HG03432 (cell line): ENCODE data around the gene SHC2.
"Not testable (repeated sequence)": the region's sequence is repeated elsewhere in the genome, so short reads cannot be mapped to it uniquely, and the experiment has no call there.

Source experiments
- ATAC-seq: cut with Tn5 transposase; IDR thresholded peaks from one replicate; pipeline ENCODE4 v1.9.1; 2021; ENCODE audit warnings: mild to moderate bottlenecking, moderate library complexity; ENCODE audit not compliant: unreplicated experiment

The SHC2 gene

DNA sequence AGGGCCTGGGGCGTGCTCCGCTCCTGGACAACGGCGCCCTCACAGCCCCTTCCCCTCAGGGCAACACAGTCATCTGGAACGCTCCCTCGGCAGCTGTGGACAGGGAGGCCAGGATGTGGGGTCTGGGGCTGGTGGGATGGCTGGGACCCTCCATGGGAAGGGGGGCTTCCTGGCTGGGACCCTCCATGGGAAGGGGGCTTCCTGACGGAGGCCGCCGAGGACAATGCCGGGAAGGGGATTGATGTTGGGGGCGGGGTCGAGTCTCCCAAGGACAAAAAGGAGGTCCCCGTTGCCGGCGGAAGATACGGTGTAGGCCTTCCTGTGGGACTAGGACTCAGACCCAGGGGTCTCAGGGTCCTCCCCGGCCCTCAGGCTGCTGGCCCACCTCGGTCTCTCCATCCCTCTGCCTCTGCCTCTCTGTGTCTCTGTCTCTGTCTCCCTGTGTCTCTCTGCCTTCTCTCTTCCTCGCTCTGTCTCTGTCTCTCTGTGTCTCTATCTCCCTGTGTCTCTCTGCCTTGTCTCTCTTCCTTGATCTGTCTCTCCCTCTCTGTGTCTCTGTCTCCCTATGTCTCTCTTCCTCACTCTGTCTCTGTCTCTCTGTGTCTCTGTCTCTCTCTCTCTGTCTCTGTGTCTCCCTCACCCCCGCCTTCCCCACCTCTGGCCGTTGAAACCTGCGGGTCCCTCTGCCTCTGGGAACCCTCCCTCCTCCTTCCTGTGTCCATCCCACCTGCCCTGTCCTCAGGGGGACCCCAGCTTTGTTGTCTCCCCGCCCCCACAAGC lies 32.7 kb upstream of the SHC2 start:
- ATAC-seq = no peak

DNA sequence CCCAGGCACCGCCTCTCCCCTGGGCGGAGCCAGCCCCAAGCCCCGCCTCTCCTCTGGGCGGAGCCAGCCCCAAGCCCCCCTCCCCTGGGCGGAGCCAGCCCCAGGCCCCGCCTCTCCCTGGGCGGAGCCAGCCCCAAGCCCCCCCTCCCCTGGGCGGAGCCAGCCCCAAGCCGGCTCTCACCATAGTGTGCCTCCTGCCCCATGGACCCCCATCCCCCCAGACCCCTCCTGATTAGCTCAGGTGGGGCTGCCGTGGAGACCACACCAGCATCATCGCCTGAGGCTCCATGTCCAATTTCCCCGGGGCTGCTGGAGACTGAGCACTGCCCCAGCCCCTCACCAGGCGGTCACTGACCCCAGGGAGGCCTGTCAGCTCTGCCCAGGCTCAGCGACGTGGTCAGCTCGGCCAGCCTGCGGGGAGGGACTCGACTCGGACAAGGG lies 31.3 kb upstream of the SHC2 start:
- no peak for ATAC-seq

DNA sequence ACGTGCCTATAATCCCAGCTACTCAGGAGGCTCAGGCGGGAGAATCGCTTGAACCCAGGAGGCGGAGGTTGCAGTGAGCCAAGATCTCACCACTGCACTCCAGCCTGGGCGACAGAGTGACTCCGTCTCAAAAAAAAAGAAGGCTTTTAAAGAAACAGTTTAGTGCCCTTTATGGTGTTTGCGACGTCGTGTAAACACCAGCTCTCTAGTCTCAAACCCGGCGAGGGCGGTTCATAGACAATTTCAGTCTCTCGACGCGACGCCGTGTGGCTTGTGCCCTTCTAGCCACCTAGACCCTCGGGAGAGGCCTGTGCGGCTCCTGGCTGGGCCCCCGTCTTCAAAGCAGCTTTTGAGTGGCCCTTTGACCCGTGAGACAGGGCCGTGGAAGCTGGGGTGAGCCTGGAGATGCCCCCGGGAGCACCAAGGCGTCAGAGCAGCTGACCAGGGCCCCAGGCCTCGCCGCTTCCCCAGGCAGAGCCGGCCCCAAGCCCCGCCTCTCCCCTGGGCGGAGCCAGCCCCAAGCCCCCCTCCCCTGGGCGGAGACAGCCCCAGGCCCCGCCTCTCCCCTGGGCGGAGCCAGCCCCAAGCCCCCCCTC lies 30.4 kb upstream of the SHC2 start:
- no peak for ATAC-seq

DNA sequence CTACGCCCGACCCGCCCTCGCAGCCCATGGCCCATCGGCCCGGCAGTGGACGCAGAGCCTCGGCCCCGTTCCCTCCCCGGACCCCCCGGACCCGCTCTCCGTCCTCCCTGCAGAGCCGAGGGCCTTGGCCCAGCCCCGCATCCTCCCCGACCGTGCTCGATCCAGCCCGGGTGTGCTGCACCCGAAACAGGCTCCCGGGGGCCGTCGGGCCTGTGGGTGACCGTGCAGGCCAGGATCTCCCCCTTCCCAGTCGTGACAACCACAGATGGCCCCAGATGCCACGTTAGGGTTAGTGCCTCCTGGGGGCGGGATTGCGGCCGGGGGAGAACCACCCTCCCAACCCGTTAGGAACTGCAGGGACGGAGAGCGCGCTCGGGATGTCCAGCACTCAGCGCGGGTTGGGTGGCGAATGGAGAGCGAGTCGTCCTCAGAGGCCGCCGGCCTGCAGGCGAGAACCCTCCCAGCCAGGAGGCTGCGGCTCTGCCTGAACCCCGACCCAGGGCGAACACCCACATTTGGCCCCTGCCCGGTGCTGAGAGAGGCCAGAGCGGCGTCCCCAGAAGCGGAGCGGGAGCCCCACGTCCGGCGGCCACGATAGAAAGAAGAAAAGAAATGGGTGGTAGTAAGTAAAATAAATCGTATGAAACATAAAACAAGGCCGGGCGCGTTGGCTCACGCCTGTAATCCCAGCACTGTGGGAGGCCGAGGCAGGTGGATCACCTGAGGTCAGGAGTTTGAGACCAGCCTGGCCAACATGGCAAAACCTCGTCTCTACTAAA lies 28.8 kb upstream of the SHC2 start:
- ATAC-seq = no peak

DNA sequence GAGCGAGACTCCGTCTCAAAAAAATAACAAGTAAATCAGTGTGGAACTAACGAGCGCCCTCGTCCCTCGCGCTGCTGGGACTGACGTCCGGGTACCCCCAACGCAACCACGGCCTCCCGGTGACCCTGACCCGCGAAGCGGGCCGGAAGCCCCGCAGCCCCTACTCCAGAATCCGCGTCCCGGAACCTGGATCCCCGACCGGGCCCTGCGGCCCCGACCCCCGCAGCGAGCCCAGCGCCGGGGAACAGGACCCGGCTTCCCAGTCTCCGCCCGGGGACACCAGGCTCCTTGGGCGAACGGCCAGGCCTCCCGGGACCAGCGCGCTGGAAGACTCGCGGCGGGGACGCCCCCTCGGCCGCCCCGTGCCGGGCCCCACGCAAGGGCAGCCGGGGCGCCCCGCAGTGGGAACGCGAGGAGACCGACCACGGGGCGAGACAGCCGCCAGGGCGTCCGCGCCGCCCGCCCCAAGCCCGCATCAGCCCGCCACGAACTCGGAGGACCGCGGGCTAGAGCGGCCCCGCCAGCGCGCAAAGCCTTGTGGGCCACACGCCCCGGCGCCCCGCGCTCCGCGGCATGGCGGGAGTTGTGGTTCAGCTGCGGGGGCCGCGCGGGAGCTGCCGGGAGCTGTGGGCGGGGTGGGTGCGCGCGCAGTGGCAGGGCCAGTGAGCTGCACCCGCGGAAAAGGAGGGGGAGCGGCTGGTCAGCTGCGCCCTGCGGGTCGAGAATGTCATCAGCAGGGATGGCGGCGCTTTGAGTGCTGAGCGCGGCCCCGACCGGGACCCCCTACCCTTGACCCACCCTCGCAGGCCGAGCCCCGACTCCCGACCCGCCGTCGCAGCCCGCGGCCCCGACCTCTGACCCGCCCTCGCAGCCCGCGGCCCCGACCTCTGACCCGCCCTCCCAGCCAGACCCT lies 27.9 kb upstream of the SHC2 start:
- ATAC-seq = peak; percentile 85

DNA sequence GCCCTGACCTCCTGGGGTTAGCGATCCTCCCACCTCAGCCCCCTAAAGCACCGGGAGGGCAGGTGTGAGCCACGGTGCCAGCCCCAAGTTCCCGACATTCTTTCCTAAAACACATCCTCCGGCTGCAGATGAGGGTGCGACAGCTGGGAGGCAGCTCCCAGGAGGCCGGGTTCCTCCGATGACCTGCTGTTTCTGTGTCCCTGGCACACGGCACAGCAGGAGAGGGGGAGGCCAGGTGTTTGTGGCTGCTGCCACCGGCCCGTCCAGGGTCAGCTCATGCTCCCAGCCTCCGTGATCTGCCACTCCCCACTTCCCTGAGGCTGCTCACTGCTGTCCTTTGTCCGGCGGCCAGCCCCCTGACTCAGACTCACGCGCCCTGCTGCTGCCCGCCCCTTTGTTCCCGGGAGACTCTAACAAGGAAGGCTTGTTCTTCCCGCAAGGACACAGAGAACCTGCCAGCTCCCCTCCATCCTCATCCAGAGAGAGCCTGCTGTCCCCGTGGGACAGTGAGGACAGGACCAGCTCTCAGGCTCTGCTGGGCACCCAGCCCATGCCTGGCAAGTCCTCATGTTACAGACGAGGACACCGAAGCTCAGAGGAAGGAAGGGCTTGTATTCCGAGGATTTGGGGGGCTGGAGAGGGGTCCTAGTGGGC lies 24.9 kb upstream of the SHC2 start:
- no peak for ATAC-seq

DNA sequence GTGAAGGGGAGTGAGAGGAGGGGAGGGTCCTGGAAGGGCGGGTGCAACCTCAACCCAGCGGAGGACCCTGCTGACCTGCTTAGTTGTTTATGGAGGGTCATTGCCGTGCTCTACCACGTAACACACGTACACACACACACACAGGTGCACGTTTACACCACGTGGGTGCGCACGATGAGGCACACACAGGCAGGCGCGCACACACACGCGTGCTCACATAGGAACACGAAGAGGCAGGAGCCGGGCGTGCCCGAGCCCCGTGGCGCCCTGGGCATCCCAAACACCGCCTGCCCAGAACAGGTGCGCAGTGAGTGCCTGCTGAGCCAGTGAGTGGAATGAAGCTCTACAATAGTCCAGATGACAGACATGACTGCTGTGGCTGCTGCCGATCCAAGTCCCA lies 24.2 kb upstream of the SHC2 start:
- no peak for ATAC-seq

DNA sequence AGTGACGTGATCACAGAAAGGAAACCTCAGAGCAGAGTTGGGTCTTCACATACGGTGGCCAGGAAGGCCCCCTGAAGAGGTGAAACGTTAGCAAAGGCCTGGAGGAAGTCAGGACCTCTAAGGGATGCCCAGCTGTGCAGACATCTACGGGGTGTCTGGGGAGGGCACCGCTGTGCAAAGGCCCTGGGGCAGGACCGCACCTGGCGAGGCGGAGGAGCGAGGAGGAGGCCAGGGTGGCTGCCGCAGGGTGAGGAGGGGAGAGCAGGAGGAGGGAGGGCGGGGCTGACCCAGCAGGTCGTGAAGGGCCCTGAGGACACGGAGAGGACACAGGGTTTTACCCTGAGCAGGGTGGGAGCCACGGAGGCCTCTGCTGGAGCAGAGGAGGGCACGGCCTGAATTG lies 23.7 kb upstream of the SHC2 start:
- no peak for ATAC-seq

DNA sequence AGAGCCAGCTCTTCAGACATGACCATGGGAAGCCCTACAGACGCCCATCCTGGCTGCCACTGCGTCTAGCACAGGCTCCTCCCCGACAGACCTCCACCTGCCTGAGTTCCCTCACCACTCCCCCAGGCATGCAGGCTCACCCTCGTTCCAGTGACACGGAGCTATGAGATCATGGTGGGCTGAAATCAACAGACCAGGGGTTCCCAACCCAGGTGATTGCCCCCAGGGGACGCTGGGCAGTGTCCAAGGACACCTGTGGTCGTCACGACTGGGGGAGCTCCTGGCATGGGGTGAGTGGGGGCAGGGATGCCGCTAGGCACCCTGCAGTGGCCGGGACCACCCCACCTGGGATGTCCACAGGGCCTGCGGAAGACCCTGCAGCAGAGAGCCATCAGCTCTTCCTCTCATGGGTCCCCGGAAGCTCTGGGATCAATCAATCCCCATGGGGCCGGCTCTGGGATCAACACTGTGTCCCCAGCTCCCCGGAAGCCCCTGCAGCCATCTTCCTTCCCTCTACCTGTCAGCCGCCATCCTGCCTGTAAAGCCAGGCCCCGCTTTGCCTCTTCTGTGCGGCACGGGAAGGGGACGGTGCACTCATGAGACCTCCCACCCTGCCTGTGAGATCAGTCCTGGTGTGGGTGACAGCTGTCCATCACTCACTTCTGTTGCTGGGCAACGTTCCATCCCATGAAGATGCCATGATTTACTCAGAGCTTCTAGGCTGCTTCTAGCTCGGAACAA lies 22.7 kb upstream of the SHC2 start:
- no peak for ATAC-seq

DNA sequence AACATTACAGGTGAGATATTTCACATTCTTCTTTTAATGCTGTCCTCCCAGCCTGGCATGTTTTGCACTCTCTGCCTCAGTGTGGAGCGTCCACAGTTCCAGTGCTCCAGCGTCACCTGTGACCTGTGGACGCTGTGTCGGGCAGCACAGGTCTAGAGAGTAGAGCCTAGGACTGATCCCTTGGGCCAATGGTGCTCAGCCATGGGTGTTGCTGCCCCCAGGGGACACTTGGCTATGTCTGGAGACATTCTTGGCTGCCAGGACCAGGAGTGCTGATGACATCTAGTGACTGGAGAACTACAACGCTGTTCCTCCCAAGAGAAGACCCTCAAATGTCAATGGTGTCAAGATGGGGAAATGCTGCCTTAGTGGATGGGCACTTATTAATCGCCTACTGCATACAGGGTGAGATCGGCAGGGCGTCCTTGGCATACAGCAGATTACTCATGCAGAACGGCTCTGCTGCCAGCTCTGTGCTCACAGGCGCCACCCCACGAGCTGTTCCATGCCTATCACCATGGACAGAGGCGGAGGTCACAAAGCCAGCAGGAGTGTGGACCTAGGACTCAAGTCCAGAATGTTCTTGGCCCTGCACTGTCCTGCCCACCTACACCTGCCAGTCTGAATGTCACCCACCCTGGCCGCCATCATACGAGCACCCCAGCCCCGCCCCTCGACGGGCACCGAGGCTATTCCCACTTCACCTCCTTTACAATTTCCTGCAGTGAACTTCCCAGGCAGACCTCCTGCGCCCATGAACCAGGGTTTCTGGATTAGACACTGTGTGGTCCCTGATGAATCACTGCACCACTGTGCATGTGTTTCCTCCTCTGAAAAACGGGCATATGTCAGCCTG lies 21.6 kb upstream of the SHC2 start:
- ATAC-seq = no peak

DNA sequence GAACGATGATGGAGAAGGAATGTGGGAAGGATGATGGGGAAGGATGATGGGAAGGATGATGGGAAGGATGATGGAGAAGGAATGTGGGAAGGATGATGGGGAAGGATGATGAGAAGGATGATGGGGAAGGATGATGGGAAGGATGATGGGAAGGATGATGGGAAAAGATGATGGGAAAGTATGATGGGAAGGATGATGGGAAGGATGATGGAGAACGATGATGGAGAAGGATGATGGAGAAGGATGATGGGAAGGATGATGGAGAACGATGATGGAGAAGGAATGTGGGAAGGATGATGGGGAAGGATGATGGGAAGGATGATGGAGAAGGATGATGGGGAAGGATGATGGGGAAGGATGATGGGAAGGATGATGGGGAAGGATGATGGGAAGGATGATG lies 20.3 kb upstream of the SHC2 start:
- not testable (repeated sequence) for ATAC-seq

DNA sequence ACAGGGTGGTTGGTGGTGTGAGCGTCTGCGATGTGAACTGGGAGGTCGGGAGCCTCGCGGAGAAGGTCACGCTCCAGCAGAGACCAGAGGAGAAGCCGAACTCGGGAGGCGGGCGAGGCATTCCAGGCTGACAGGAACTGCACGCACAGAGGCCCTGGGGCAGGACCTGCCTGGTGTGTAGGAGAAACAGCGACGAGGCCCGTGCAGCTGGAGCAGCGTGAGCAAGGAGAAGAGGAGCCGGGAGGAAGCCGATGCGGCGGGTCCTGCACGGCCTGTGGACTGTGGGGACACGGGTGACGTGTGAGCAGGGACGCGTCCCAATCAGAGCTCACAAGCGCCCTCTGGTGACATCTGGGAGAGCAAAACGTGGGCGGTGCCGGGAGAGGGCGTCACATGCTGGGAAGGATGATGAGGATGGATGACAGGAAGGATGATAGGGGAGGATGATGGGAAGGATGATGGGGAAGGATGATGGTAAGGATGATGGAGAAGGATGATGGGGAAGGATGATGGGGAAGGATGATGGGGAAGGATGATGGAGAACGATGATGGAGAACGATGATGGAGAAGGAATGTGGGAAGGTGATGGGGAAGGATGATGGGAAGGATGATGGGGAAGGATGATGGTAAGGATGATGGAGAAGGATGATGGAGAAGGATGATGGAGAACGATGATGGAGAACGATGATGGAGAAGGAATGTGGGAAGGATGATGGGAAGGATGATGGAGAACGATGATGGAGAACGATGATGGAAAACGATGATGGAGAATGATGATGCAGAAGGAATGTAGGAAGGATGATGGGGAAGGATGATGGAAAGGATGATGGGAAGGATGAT lies 19.4 kb upstream of the SHC2 start:
- ATAC-seq = no peak

DNA sequence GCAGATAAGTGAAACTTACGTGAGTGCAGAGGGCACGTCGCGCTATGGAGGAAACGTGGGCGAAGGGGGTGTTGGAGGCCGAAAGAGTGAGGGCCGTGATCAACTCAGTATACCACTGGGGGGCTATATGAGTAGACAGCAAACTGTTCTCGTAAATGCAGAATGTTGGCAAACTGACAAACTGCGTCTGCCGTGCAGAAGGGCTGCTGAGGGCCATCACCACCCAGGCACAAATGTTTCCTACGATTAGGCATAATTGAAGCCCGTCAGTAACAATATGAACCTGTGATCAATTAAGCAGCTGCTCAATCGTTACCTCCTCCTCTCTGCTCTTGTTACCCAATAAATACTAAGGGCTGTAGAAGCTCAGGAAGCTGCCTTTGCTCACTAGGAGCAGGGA lies 18.1 kb upstream of the SHC2 start:
- no peak for ATAC-seq

DNA sequence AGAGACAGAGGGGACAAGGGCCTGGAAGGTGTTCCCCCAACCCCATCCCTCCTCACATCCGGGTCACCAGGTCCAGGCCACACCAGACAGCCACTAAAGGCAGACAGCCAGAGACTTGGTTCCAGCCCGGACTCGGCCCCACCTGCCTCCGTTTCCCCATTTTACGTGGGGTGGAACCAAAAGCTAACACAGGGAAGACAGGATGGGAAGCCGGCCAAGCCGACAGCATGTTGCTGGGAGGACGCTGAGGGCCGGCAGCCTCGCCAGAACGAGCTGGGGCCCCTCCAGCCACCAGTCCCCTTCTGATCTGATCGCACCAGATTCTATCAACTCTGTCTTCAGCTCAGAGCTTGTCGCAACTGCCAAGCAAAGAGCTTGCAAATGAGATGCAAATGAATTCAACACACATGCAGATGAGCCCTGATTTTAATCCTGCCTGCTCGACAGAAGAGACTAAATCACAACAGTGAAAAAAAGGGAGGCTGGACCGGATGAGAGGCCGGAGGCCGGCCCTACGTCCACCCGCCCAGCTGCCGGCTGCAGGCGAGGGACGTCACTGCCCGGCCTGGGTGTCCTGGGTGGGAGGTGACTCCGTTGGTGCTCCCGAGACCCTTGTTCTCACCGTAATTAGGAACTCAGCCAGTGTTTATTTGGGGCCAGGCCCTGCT lies 17.5 kb upstream of the SHC2 start:
- no peak for ATAC-seq

DNA sequence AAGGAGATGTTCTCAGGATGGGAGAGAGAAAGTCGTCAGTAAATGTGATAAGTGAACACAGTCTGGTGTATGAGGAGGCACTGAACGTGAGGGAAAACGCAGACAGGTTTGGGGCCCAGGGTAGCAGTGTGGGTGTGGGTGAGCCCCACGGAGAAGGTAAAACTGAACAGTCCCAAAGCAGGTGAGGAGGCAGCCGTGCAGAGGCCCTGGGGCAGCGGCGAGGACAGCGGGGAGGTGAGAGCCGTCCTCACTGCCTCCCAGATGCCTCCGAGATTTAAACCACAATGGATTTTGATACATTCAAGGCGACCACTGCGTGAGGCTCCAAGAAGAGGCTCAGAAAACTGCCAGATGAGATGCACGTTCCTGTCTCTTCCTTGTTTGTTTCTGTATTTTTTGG lies 14.5 kb upstream of the SHC2 start:
- ATAC-seq = no peak

DNA sequence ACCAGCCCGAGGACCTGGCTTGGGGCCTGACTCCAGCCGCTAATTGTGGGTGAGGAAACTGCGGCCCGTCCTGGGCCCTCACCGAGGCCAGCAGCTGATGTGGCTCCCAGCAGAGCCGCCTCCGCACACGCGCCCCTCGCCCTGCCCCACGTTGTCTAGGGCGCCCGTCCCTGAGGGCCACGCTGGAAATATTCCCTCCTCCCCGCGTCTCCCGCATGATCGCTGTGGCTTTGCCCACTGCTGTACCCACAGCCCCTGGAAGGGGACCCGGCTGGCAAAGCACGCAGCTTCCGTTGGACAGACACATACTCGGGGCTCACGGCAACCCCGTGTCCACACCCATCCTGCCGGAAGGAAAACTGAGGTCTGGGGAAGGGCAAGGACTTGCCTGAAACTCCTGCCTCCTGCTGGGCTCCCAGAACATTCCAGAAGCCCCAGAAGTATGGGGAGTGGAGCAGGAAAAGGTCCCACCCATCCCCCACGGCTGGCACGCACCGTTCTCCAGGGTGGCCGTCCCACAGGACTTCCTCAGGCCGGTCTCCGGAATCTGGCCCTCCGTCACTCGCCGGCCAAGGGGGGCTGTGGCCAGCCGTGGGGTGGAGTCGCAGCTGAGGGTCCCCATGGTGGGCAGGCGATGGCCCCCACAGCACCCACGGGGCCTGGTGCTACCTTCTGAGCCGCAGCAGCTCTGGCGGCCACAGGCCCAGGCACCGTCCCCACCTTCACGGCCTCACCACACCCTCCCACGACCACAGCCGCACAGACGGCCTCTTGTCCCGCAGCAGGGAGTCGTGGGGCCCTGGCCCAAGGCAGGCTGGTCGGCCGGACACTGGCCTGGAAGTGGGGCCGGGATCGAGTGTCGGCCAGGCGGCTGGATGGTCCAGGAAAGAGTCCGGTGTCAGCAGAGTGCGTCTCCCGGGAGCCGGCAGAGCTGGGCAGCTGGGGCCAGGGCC lies 13.6 kb upstream of the SHC2 start:
- ATAC-seq = no peak
